Brain microvascular endothelial cell (primary cell): ENCODE measurements around the gene FXYD4.

Experiments used
- DNase-seq: peaks from one replicate; pipeline ENCODE4 v3.0.0-alpha.2; 2020
- H3K27ac ChIP-seq: fragments of 250-450 bp; sonication (Bioruptor Pico); 2 replicates; pipeline ENCODE4 v1.5.1; 2020; ENCODE audit warnings: mild to moderate bottlenecking, moderate library complexity
- H3K27me3 ChIP-seq: fragments of 250-450 bp; sonication (Bioruptor Pico); replicated peaks from 2 replicates; pipeline ENCODE4 v1.5.1; 2020; ENCODE audit warnings: mild to moderate bottlenecking
- H3K36me3 ChIP-seq: fragments of 250-450 bp; sonication (Bioruptor Pico); replicated peaks from 2 replicates; pipeline ENCODE4 v1.5.1; 2020; ENCODE audit warnings: mild to moderate bottlenecking
- H3K4me3 ChIP-seq: 2 replicates; pipeline ENCODE4 v1.5.1; 2011; ENCODE audit warnings: low read depth, mild to moderate bottlenecking, control low read depth, low read length, moderate library complexity
- in situ Hi-C: cut with HindIII; loops from 2 replicates; pipeline ENCODE4 v1.10.0; 2017; ENCODE audit warnings: low sequenced_read_pairs, low pct_ligation_motif_present
- TF ChIP-seq, protein P1 (sequence below): IDR thresholded peaks from 2 replicates; pipeline ENCODE4 v1.5.1; 2011; ENCODE audit warnings: low read depth, mild to moderate bottlenecking, moderate library complexity, low read length, control low read depth, inconsistent platforms; ENCODE audit errors: missing control alignments

The FXYD4 gene

DNA sequence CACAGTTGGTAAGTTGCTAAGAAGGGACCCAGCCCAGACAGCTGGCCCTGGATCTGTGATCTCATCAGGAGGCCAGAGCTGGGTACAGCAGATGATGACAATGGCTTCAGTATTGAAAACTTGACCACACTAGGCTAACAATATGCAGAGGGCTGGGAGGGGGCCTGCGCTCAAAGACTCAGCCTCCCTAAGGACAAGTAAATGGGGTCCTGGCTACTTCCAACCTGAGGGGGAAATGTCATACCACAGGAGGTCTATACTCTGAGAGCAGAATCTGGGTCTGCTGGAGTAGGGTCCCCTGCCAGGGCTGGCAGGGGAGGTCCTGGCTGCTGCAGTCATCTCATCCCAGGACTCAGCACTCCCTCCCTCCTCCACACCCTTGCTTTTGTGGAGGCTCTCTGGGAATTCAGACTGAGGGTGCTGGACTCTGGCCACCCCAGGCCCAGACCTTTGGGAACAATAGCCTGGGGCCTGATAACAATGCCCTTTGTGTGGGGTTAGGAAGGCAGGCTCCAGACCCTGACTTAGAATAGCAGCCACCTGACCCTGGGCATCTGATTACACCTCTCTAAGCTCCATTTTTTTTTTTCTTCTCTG is 1.4 kb downstream of the FXYD4 start:
- Histone ChIP-seq H3K27me3 (no peaks in the 10 kb centered on the region), H3K4me3 (no peak overlapping the region), H3K36me3 (no peaks in the 10 kb centered on the region), H3K27ac (no peak overlapping the region)
- DNase-seq: no peak
- TF ChIP-seq, protein P1, sequence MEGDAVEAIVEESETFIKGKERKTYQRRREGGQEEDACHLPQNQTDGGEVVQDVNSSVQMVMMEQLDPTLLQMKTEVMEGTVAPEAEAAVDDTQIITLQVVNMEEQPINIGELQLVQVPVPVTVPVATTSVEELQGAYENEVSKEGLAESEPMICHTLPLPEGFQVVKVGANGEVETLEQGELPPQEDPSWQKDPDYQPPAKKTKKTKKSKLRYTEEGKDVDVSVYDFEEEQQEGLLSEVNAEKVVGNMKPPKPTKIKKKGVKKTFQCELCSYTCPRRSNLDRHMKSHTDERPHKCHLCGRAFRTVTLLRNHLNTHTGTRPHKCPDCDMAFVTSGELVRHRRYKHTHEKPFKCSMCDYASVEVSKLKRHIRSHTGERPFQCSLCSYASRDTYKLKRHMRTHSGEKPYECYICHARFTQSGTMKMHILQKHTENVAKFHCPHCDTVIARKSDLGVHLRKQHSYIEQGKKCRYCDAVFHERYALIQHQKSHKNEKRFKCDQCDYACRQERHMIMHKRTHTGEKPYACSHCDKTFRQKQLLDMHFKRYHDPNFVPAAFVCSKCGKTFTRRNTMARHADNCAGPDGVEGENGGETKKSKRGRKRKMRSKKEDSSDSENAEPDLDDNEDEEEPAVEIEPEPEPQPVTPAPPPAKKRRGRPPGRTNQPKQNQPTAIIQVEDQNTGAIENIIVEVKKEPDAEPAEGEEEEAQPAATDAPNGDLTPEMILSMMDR: no peak
- in situ Hi-C loops: no loop called here

DNA sequence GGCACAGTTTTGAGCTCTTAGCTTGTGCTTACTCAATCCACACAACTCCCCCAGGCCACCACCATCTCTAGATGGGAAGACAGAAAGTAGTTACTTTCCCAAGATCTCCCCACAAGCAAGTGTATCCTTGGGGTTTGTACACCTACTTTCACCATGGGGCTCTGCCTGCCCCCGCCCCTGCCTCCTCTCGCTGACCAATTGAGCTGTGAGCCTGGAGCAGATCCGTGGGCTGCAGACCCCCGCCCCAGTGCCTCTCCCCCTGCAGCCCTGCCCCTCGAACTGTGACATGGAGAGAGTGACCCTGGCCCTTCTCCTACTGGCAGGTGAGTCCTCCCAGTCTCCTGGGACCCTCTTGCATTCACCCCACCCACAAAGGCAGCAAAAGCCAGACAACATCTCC is 2.0 kb downstream of the FXYD4 start:
- H3K36me3 ChIP-seq: no peaks in the 10 kb centered on the region
- H3K4me3 ChIP-seq: no peak overlapping the region
- H3K27me3 ChIP-seq: no peaks in the 10 kb centered on the region
- in situ Hi-C loops: no loop called here
- no peak overlapping the region for H3K27ac ChIP-seq
- DNase-seq: no peak
- TF ChIP-seq, protein P1: no peak

- in situ Hi-C loops: no loop called here
- no peak overlapping the region for H3K27ac ChIP-seq
- no peak for DNase-seq
Observed at GRCh38 chr10:43374194-43374593, 2.8 kb downstream of the FXYD4 start.

DNA sequence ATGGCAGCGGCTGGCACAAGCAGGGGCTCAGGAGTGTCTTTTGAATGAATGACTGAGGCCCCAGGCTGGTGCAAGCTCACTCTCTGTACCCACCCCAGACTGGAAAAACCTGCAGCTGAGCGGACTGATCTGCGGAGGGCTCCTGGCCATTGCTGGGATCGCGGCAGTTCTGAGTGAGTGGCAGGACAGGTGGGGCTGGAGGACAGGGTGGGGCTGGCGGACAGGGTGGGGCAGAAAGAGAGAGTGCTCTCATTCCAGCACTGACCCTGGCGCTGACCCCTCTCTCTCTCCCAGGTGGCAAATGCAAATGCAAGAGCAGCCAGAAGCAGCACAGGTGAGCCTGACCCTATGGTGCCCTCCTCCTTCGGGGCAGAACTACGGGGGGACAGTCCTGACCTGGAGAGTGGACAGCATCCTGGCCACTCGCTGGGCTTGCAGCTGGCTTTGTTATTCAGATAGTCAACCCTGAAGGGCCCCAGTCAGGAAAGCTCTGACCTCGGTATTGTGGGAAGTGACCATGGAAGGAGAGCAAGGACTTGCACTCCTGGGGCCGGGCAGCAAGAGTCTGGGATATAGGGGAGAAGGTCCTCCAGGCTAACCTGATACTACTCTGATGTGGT is 4.1 kb downstream of the FXYD4 start:
- Histone ChIP-seq H3K36me3 (no peaks in the 10 kb centered on the region), H3K4me3 (no peak overlapping the region), H3K27ac (no peak overlapping the region), H3K27me3 (no peaks in the 10 kb centered on the region)
- in situ Hi-C loops: no loop called here
- no peak for DNase-seq
- TF ChIP-seq, protein P1: no peak

More at GRCh38 chr10:43374194-43374593, 2.8 kb downstream of the FXYD4 start:
- Histone ChIP-seq H3K4me3 (no peak overlapping the region), H3K36me3 (no peaks in the 10 kb centered on the region), H3K27me3 (no peaks in the 10 kb centered on the region)
- TF ChIP-seq, protein P1: no peak

DNA sequence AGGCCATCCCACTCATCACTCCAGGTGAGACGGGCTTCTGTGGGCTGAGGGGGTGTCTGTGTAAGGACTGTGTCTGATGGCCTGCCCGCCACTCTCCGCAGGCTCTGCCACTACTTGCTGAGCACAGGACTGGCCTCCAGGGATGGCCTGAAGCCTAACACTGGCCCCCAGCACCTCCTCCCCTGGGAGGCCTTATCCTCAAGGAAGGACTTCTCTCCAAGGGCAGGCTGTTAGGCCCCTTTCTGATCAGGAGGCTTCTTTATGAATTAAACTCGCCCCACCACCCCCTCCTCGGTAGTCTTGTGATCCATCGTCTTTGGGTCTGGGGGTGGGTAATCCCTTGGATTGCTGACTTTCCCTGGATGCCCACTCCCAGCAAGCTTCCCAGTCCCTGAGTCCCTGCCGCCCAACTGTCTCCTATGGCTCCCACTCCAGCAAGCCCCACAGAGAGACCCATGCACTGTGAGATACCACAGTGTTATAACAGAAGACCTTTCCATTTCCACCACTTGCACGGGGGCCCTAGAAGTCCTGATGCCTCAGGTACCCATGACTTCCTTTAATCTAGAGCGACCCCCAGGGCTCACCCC is 4.7 kb downstream of the FXYD4 start:
- H3K27ac ChIP-seq: no peak overlapping the region
- TF ChIP-seq, protein P1: no peak
- in situ Hi-C loops: no loop called here

More for the DNA sequence above, 4.7 kb downstream of the FXYD4 start:
- H3K36me3 ChIP-seq: no peaks in the 10 kb centered on the region
- DNase-seq: no peak
- H3K27me3 ChIP-seq: no peaks in the 10 kb centered on the region
- H3K4me3 ChIP-seq: no peak overlapping the region
